Liver (tissue), 3 donors: Measurements from ENCODE around the gene HLA-DRA.

ENCODE experiments used
- EGR1 ChIP-seq, 2 donors: IDR thresholded peaks; 2 replicates each; pipeline ENCODE4 v1.6.1; 2016 to 2018; ENCODE audit warnings: antibody characterized with exemption in 2 of 2, low read depth in 2 of 2
- FOXA1 ChIP-seq: IDR thresholded peaks from 2 replicates; pipeline ENCODE4 v1.6.1; 2016; ENCODE audit warnings: antibody characterized with exemption
- JUND ChIP-seq, 2 donors: IDR thresholded peaks; 2 replicates each; pipeline ENCODE4 v1.6.1; 2016; ENCODE audit warnings: antibody characterized with exemption in 2 of 2
- MAX ChIP-seq: IDR thresholded peaks from 2 replicates; pipeline ENCODE4 v1.6.1; 2016; ENCODE audit warnings: antibody characterized with exemption
- RAD21 ChIP-seq, 2 donors: IDR thresholded peaks; 2 replicates each; pipeline ENCODE4 v1.6.1; 2016; ENCODE audit warnings: antibody characterized with exemption in 2 of 2, mild to moderate bottlenecking in 2 of 2
- YY1 ChIP-seq: IDR thresholded peaks from 2 replicates; pipeline ENCODE4 v1.6.1; 2016; ENCODE audit warnings: antibody characterized with exemption, mild to moderate bottlenecking
- TF ChIP-seq, protein P1 (sequence below): fragments of 150-350 bp; IDR thresholded peaks from 2 replicates; pipeline ENCODE4 v1.5.1; 2017; ENCODE audit warnings: improper control_type of control experiment, low read depth, low read length; ENCODE audit not compliant: missing input control
- TF ChIP-seq, protein P2 (sequence below): IDR thresholded peaks from 2 replicates; pipeline ENCODE4 v1.6.1; 2016; ENCODE audit warnings: antibody characterized with exemption, mild to moderate bottlenecking
- donor health status: healthy.
- donor health status: healthy.

- TF ChIP-seq, protein P1, sequence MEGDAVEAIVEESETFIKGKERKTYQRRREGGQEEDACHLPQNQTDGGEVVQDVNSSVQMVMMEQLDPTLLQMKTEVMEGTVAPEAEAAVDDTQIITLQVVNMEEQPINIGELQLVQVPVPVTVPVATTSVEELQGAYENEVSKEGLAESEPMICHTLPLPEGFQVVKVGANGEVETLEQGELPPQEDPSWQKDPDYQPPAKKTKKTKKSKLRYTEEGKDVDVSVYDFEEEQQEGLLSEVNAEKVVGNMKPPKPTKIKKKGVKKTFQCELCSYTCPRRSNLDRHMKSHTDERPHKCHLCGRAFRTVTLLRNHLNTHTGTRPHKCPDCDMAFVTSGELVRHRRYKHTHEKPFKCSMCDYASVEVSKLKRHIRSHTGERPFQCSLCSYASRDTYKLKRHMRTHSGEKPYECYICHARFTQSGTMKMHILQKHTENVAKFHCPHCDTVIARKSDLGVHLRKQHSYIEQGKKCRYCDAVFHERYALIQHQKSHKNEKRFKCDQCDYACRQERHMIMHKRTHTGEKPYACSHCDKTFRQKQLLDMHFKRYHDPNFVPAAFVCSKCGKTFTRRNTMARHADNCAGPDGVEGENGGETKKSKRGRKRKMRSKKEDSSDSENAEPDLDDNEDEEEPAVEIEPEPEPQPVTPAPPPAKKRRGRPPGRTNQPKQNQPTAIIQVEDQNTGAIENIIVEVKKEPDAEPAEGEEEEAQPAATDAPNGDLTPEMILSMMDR: no peak
- TF ChIP-seq FOXA1: no peak
- TF ChIP-seq EGR1 (IDR thresholded peaks at IDR 0.05; ENCODE audit: low read depth in 2 of 2): no peak
- no peak for TF ChIP-seq JUND (IDR thresholded peaks at IDR 0.05)
- no peak for TF ChIP-seq RAD21 (IDR thresholded peaks at IDR 0.05)
- TF ChIP-seq, protein P2, sequence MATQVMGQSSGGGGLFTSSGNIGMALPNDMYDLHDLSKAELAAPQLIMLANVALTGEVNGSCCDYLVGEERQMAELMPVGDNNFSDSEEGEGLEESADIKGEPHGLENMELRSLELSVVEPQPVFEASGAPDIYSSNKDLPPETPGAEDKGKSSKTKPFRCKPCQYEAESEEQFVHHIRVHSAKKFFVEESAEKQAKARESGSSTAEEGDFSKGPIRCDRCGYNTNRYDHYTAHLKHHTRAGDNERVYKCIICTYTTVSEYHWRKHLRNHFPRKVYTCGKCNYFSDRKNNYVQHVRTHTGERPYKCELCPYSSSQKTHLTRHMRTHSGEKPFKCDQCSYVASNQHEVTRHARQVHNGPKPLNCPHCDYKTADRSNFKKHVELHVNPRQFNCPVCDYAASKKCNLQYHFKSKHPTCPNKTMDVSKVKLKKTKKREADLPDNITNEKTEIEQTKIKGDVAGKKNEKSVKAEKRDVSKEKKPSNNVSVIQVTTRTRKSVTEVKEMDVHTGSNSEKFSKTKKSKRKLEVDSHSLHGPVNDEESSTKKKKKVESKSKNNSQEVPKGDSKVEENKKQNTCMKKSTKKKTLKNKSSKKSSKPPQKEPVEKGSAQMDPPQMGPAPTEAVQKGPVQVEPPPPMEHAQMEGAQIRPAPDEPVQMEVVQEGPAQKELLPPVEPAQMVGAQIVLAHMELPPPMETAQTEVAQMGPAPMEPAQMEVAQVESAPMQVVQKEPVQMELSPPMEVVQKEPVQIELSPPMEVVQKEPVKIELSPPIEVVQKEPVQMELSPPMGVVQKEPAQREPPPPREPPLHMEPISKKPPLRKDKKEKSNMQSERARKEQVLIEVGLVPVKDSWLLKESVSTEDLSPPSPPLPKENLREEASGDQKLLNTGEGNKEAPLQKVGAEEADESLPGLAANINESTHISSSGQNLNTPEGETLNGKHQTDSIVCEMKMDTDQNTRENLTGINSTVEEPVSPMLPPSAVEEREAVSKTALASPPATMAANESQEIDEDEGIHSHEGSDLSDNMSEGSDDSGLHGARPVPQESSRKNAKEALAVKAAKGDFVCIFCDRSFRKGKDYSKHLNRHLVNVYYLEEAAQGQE: no peak
- TF ChIP-seq MAX: no peak
- TF ChIP-seq YY1: no peak
These were observed 548 bp upstream of the HLA-DRA start for GRCh38 chr6:32439139-32439538.
